Heart right ventricle (tissue), 16 donors: ENCODE results near the gene TGFB1I1. TPM values are rescaled to one million over a fixed set of nuclear protein-coding genes. Genes with fewer than 3 reads are reported as not detected.
A peak's percentile ranks its signal among the peaks of the same experiment; 100 is the strongest.

Experiments used
- ATAC-seq, 8 donors: fragments of 200-7000 bp; cut with Tn5 transposase; one replicate each; pipeline ENCODE4 v1.9.1; 2020; ENCODE audit warnings: mild to moderate bottlenecking in 8 of 8, moderate library complexity in 8 of 8, moderate number of reproducible peaks in 1 of 8
- DNase-seq, 2 donors: peaks; one replicate each; pipeline ENCODE4 v3.0.0-alpha.2; 2020
- H3K27ac ChIP-seq, 10 donors: fragments of 200-600 bp; sonication (generic) in 2 of 10; one replicate each; pipeline versions ENCODE4 v1.5.0 to v1.8.0; 2020 to 2022; ENCODE audit warnings: mild to moderate bottlenecking in 3 of 10
- H3K27me3 ChIP-seq, 7 donors: fragments of 200-600 bp; one replicate each; pipeline ENCODE4 v1.8.0; 2021 to 2022; ENCODE audit warnings: mild to moderate bottlenecking in 2 of 7
- H3K36me3 ChIP-seq, 9 donors: fragments of 200-600 bp; sonication (generic) in 1 of 9; one replicate each; pipeline versions ENCODE4 v1.5.0 to v1.8.0; 2020 to 2022; ENCODE audit warnings: mild to moderate bottlenecking in 2 of 9
- H3K4me1 ChIP-seq, 9 donors: fragments of 200-600 bp; sonication (generic) in 1 of 9; one replicate each; pipeline versions ENCODE4 v1.5.0 to v1.8.0; 2020 to 2022; ENCODE audit warnings: mild to moderate bottlenecking in 4 of 9
- H3K4me3 ChIP-seq, 10 donors: fragments of 200-600 bp; sonication (generic) in 2 of 10; one replicate each; pipeline versions ENCODE4 v1.5.0 to v1.8.0; 2020 to 2022; ENCODE audit warnings: mild to moderate bottlenecking in 7 of 10, moderate library complexity in 2 of 10
- H3K9me3 ChIP-seq, 11 donors: fragments of 200-600 bp in 10 of 11; sonication (generic) in 2 of 11; one replicate each; pipeline versions ENCODE4 v1.5.0 to v1.8.0; 2013 to 2022; ENCODE audit warnings: mild to moderate bottlenecking in 2 of 11, control low read depth in 1 of 11, moderate library complexity in 1 of 11
- CTCF ChIP-seq, 9 donors: fragments of 200-600 bp; sonication (generic) in 2 of 9; IDR thresholded peaks; one replicate each; pipeline versions ENCODE4 v1.5.0 to v1.8.0; 2021 to 2022; ENCODE audit warnings: antibody characterized with exemption in 9 of 9, mild to moderate bottlenecking in 5 of 9, moderate library complexity in 1 of 9
- WGBS, 2 donors: extraction: QIAGEN DNeasy Blood & Tissue Kit; methylation state at CpG; one replicate each; pipeline ENCODE4 v1.1.7; 2013; ENCODE audit warnings: inconsistent platforms in 1 of 2; 5-methylcytosine and 5-hydroxymethylcytosine counted together
- intact Hi-C, 10 donors: fragments of 100-400 bp; cut with DNase I; formaldehyde crosslinking; loops; one replicate each; pipeline versions ENCODE4 v1.11.1 to v1.14.2; 2022
- polyA plus RNA-seq, 2 donors: library from polyadenylated mRNA; stranded (reverse); fragments of 200-250 nt; gene quantifications; one replicate each; pipeline ENCODE4 v1.2.3, GENCODE V29; 2013
- total RNA-seq, 10 donors: library from RNA; stranded (reverse); fragmentation: NEBNext Ultra II Directional in 3 of 10; extraction: Animal tissue kit (Norgen Biotek cat#: 25700) in 3 of 10; gene quantifications; one replicate each; pipeline versions ENCODE4 v1.2.1 to v1.2.4, GENCODE V29; 2021 to 2023
- donor health status: Arrhythmogenic right ventricular cardiomyopathy.
- donor health status: ischemic (EF 13 %, LVEDD 7.1; RV severe dilation, severe dysfunction).
- donor health status: healthy with polysubstance abuse.
- donor health status: DM: no; HTN: yes; CAD: no.
- donor health status: DM: no; HTN: no; CAD: no.
- donor health status: ischemic (EF 25% LVEDD 6.9; RV normal size, moderate dysfunction).
- donor health status: ischemic (EF 25% LVEDD 5.7; RV mildly dilated, moderate dysfunction).
- donor health status: healthy.
- donor health status: DM: yes; HTN: yes; CAD: no.
- donor health status: Ischemic cardiomyopathy.
- donor health status: ischemic (EF 35%, LVEDD 5.7; RV mildly dilated, moderate dysfunction).
- donor health status: nonischemic (EF 11% LVEDD 7.7; RV severe dilation, severe dysfunction).
- donor health status: DM: yes; HTN: yes; CAD: no.
- donor health status: PGD.
- donor health status: ischemic (EF 29% LVEDD 5.4; RV normal size, mild dysfunction).
- donor health status: nonischemic (EF 23%, LVEDD 6.1; RV moderate dilation, normal function).

TGFB1I1 gene
- total and polyA plus RNA-seq, 12 donors, result 11.3 to 43.0 (median 18.1) TPM

- H3K27me3 ChIP-seq, result no peaks in the 10 kb centered on the region
- intact Hi-C loops, result loop anchor here in 1 of 10 donors (10.0 kb wide), 1 partner anchor 366 kb away; no protein-coding TSS in a partner anchor
- no peaks in the 10 kb centered on the region for H3K9me3 ChIP-seq
- no peak for TF ChIP-seq CTCF (IDR thresholded peaks at IDR 0.05)
- ATAC-seq (no peak), DNase-seq (no peak)
- 96 to 97% methylated on average over 8 of the region's 8 CpGs for WGBS, 2 donors
- H3K4me1 ChIP-seq, result peaks cover 0 to 16% (median 7%) of the 10 kb centered on the region in 9 donors
- H3K36me3 ChIP-seq, result peaks cover 0 to 73% (median 60%) of the 10 kb centered on the region in 9 donors
- no peak overlapping the region for H3K27ac ChIP-seq
- no peak overlapping the region for H3K4me3 ChIP-seq
Observed at GRCh38 chr16:31498493-31498892, 26.5 kb downstream of the TGFB1I1 start.

DNA sequence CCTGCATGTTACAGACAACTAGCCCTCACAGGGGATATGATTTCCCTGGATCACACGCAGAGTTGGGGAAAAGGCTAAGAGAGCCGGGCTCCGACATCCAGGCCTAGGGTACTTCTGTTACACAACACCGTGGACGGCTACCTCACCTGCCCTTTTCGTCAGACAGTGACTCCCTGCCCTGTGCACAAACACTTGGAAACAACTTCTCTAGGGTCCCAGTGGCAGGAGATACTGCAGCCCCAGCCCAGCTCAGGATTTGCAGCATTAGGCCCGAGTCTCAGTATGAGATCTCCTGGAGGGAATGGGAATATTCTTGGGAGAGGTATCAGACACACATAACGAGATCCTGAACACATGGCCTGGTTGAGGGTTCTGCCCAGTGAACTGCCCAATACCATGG, 28.0 kb downstream of the TGFB1I1 start:
- ATAC-seq, result no peak
- DNase-seq, result no peak
- intact Hi-C loops, result loop anchor here in 3 of 10 donors (5.0 to 10.0 kb wide), 4 partner anchors 38 to 365 kb away; a partner anchor contains a TSS
- no peak overlapping the region for H3K27ac ChIP-seq
- H3K27me3 ChIP-seq, result no peaks in the 10 kb centered on the region
- H3K9me3 ChIP-seq, result no peaks in the 10 kb centered on the region
- WGBS, 2 donors, result 93% methylated on average over 8 of the region's 8 CpGs
- H3K36me3 ChIP-seq, result peaks cover 0 to 59% (median 54%) of the 10 kb centered on the region in 9 donors
- TF ChIP-seq CTCF (IDR thresholded peaks at IDR 0.05), result no peak
- H3K4me1 ChIP-seq, result peaks cover 0 to 30% (median 18%) of the 10 kb centered on the region in 9 donors
- H3K4me3 ChIP-seq, result no peak overlapping the region

DNA sequence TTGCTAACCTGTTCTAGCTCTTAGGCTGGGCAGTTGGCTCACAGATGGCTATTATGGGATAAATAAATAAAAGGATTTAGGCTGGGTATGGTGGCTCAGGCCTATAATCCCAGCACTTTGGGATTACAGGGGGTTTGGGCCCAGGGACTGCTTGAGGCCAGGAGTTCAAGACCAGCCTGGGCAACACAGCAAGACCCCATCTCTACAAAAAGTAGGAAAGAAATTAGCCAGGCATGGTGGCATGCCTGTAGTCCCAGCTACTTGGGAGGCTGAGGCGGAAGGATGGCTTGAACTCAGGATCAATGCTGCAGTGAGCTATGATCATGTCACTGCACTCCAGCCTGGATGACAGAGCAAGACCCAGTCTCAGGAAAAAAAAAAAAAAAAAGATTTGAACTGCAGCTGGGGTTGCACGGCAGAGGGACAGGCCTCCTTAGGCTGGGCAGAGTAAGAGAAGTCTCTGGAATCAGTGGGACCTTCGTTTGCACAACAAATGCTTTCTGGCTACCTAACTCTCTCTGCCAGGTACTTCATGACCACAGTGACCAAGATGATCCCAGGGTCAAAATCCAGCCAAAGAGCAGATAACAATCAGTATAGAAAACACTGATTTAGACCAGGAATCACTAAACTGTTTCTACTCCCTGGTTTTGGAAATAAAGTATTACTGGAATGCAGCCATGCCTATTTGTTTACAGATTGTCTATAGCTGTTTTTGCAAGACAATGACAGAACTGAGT, 29.4 kb downstream of the TGFB1I1 start:
- no peak overlapping the region for H3K27ac ChIP-seq
- H3K9me3 ChIP-seq, result no peaks in the 10 kb centered on the region
- ATAC-seq, result no peak
- intact Hi-C loops, result loop anchor here in 2 of 10 donors (5.0 to 10.0 kb wide), 4 partner anchors 39 to 363 kb away; a partner anchor contains a TSS
- TF ChIP-seq CTCF (IDR thresholded peaks at IDR 0.05), result no peak
- H3K36me3 ChIP-seq, result peaks cover 0 to 58% (median 40%) of the 10 kb centered on the region in 9 donors
- peaks cover 0 to 42% (median 26%) of the 10 kb centered on the region in 9 donors for H3K4me1 ChIP-seq
- WGBS, 2 donors, result 69 to 81% methylated on average over 3 of the region's 3 CpGs
- no peak overlapping the region for H3K4me3 ChIP-seq
- no peak for DNase-seq
- H3K27me3 ChIP-seq, result no peaks in the 10 kb centered on the region

GRCh38 chr16:31501966-31502348, 30.0 kb downstream of the TGFB1I1 start:
- 86 to 92% methylated on average over 4 of the region's 4 CpGs for WGBS, 2 donors
- Histone ChIP-seq H3K4me1 (peaks cover 0 to 47% (median 31%) of the 10 kb centered on the region in 9 donors), H3K4me3 (no peak overlapping the region), H3K9me3 (no peaks in the 10 kb centered on the region), H3K27ac (no peak overlapping the region), H3K36me3 (peaks cover 0 to 53% (median 36%) of the 10 kb centered on the region in 9 donors), H3K27me3 (no peaks in the 10 kb centered on the region)
- DNase-seq (no peak), ATAC-seq (peak in 1 of 8 donors; percentile 33)
- no peak for TF ChIP-seq CTCF (IDR thresholded peaks at IDR 0.05)
- intact Hi-C loops, result loop anchor here in 2 of 10 donors (5.0 to 10.0 kb wide), 4 partner anchors 40 to 363 kb away; a partner anchor contains a TSS
